ENCODE results near the gene APP.

GRCh38 chr21:25897383-25897782 lies 273.2 kb downstream of the APP start:
- TF ChIP-seq CTCF (IDR thresholded peaks at IDR 0.05; ENCODE audit: insufficient read depth, low read length) (no peak), REST (IDR thresholded peaks at IDR 0.05; ENCODE audit: insufficient replicate concordance, low read depth) (no peak), POLR2AphosphoS5 (IDR thresholded peaks at IDR 0.05; ENCODE audit: low read depth) (no peak), GABPA (IDR thresholded peaks at IDR 0.05; ENCODE audit: low read depth) (no peak)
